GM19463 (cell line): ENCODE results near the gene RNF112.
"Not testable (repeated sequence)": the region's sequence is repeated elsewhere in the genome, so short reads cannot be mapped to it uniquely, and the experiment has no call there.

Experiments
- ATAC-seq: cut with Tn5 transposase; IDR thresholded peaks from one replicate; pipeline ENCODE4 v1.9.1; 2021; ENCODE audit warnings: mild to moderate bottlenecking, moderate library complexity; ENCODE audit not compliant: unreplicated experiment

RNF112 gene

DNA sequence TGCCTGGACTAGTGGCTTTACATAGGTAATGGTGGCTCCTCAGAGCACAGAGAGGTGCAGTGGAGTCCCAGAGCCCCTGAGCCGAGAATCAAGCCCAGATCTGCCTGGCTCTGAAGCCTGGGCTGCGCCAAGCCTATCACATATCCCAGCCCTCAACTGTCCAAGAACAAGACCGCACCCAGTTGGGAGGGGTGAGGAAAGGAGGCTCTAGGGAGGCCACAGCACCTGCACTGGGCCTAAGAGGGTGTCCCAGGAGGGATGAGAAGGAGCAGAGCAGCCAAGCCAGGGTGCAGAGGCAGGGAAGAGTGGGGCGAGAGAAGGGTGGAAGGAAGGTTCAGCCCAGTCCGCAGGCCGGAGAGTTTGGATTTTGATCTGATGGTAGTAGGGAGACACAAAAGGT, 941 bp upstream of the RNF112 start:
- no peak for ATAC-seq

- ATAC-seq, result no peak
Observed at GRCh38 chr17:19411631-19412030, 599 bp downstream of the RNF112 start.

- no peak for ATAC-seq
Observed at GRCh38 chr17:19412510-19412909, 1.5 kb downstream of the RNF112 start.

- no peak for ATAC-seq
Observed at GRCh38 chr17:19412984-19413383, 2.0 kb downstream of the RNF112 start.

DNA sequence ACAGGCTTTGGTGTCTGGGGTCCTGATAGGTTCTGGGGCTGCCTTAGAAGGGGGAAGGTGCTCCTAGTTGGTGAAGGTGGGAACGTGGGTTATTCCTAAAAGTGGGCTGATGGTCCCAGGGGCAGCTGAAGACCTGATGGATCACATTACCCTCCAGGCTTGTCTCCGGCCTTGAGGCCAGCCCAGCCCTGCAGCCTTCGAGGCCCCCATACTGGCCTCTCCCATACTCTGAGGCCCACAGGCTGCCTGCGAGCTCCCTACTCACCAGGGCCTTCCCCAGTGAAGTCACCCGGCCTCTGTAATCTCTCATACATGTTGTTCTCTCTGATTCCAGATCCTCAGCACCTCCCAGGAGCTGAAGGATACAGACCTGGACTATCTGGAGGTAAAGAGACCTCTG, 2.7 kb downstream of the RNF112 start:
- no peak for ATAC-seq

- ATAC-seq, result no peak
Observed at GRCh38 chr17:19414396-19415280, 3.6 kb downstream of the RNF112 start.

DNA sequence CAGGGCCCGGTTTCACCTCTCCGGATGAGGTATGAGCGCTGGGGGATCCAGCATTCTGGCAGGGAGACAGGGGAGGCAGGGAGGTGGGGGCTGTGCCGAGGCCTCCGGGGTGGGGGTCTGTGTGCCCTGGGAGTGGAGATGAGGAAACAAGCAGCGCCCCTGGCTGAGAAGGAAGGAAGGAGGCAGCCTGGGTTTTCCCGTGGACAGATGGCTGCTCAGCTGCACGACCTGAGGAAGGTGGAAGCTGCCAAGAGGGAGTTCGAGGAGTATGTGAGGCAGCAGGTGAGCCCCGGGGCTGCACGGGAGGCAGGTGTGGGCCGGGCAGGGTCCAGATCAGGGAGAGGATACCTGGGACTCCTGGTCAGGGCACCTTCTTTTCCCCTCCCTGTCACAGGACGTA, 4.3 kb downstream of the RNF112 start:
- no peak for ATAC-seq

- no peak for ATAC-seq
Observed at GRCh38 chr17:19415806-19416775, 5.1 kb downstream of the RNF112 start.

- no peak for ATAC-seq
Observed at GRCh38 chr17:19417611-19418010, 6.6 kb downstream of the RNF112 start.

DNA sequence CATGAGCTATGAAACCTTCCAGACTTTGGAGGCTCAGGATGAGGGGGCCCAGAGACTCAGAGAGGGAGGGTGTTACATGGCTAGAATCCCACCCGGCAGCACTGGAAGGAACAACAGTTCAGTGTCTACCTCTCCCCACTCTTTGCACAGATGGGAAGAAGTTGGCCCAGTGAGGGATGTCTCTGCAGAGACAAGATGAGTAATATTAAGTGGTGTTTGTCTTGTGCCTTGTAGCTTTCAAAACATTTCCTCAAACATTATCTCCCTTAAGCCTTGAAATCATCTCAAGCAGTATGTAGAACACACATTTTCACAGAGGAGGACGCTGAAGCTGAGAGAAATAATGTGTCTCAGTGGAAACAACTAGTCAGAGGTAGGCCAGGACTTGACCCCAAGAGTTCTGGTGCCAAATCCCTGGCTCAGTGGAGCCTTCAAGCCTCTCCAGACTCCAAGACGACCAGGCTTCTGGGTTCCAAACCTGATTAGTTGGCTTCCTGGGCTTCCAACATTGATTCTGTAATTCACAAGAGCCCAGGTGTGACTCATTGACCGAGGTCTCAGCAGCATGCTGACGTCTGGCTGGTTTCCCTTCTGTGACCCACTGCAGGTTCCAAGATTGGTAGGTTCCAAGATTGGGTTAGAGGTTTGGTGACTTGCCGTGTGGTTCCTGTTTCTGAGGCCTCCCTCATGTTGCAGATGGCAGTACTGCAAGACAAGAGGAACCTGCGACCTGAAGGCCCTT, 7.4 kb downstream of the RNF112 start:
- ATAC-seq, result no peak

DNA sequence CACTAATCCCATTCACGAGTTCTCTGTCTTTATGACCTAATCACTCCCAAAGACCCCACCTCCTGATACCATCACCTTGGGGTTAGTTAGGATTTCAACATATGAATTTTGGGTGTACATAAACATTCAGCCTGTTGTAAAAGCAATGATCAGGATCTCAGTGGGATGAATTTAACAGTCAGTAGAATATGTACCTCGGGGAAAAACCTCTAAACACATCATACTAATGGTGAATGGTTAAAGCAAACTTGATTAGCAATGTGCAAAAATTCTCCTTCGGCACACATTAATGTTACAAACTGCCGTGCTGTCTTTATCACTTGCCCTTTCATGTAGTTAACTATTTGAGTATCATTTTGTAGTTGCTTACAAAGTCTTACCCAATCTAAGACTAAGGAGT, 10.2 kb downstream of the RNF112 start:
- ATAC-seq, result no peak

- no peak for ATAC-seq
Observed at GRCh38 chr17:19421926-19422325, 10.9 kb downstream of the RNF112 start.

GRCh38 chr17:19424934-19425868, 14.2 kb downstream of the RNF112 start:
- no peak for ATAC-seq

DNA sequence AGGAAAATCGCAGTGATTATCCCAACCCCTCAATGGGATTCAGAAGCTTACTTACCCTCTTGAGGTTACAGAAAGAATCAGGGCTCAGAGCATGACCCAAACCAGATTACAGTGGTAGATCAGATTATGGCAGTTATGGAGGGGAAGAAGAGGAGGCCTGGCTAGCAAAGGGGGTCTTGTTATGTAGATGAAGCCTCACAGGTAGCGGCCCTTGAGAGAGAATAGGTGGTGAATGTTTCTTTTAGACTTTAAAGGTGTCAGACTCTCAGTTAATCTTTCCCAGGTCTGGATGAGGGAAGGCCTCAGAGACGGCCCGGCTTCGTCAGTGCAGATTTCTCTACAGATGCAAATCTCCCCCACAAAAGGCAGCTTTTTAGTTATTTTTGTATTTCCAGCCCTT, 15.6 kb downstream of the RNF112 start:
- no peak for ATAC-seq

- ATAC-seq, result no peak
Observed at GRCh38 chr17:19431691-19432090, 20.7 kb downstream of the RNF112 start.

GRCh38 chr17:19433255-19433654, 22.2 kb downstream of the RNF112 start:
- ATAC-seq, result no peak

DNA sequence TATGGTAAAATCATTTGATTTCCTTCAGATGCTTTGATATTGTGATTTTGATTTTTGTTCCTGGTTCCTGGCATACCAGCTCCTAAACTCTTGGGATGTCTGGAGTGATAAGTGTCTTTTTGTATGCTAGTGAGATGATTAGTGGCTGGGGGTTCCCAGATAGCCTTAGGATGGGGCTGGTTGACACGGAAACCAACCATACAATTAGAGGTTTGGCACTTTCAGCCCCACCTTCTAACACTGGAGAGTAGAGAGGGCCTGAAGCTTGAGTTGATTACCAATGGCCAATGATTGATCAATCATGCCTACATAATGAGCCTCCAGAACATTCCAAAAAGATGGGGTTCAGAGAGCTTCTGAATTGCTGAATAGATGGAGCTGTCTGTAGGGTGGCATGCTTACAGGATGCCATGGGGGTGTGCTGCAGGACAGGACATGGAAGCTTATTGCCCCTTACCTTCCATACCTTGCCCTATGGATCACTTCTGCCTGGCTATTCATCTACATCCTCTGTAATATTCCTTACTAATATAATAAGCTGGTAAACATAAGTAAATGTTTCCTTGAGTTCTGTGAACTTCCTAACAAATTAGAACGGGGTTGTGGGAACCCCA, 22.8 kb downstream of the RNF112 start:
- no peak for ATAC-seq

DNA sequence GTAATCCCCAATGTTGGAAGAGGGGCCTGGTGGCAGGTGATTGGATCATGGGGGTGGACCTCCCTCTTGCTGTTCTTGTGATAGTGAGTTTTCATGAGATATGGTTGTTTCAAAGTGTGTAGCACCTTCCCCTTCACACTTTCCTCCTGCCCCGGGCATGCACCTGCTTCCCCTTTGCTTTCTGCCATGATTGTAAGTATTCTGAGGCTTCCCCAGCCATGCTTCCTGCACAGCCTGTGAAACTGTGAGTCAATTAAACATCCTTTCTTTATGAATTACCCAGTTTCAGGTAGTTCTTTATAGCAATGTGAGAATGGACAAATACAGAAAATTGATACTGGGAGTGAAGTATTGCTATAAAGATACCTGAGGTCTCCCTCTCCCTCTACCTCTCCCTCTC, 29.4 kb downstream of the RNF112 start:
- ATAC-seq, result no peak

- not testable (repeated sequence) for ATAC-seq
Observed at GRCh38 chr17:19441288-19441687, 30.3 kb downstream of the RNF112 start.

- ATAC-seq, result no peak
Observed at GRCh38 chr17:19442731-19443130, 31.7 kb downstream of the RNF112 start.
